Measurements from ENCODE around the gene TCTN1.

The TCTN1 gene

DNA sequence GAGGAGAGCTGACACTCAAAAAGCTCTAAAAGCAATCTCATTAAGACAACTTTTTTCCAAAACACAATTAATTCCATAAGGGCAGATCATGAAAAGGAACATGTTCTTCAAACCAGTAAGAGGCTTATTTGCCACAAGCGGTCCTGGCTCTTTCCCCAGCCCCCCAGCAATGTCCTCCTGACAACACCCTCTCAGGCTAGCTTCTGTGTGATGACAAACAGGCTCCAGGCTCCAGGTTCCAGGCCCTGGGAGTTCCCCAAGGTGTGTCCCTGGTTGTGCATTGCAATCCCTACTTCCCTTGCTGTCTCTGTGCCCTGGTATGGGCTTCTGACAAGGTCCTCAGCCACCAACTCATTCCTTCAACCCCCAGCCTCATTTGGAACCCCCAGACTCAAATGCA is 66.1 kb downstream of the TCTN1 start:
- no peak for DNase-seq (ENCODE audit: low read depth)

DNA sequence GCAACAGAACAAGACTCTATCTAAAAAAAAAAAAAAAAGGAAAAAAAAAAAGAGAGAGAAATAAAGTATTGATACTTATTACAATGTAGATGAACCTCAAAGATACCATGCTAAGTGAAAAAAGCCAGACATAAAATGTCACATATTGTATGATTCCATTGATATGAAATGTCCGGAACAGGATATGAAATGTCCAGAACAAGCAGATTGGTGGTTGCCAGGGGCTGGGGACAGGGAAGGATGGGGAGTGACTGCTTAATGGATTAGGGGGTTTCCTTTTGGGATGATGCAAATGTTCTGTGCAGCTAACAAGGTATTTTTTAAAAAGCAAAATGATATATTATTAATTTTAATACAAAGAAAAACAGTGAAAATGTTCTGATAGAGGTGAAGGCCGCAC is 70.0 kb downstream of the TCTN1 start:
- DNase-seq (ENCODE audit: low read depth): no peak

DNA sequence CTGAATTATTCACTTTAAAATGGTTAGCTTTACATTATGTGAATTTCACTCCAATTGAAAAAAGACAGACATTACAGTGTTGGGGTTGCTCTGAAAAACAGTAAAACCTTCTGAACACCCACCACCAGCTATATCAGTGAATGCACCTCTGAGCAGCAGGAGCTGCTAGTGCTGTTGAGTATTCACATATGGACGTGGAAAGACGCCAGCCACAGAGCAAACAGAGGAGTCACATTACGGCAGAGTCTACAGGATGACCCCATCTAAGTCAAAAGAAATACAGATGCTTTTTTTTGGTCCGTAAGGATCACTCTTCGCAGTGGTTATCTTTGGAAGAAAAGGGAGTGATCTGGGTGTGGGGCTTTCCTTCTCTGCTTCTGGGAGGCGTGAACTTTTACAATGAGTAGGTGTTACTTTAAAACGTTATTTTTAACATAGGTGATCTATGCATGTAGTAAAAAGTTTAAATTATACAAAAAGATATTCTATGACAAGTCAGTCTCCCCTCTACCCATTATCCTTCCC is 70.4 kb downstream of the TCTN1 start:
- no peak for DNase-seq (ENCODE audit: low read depth)

DNA sequence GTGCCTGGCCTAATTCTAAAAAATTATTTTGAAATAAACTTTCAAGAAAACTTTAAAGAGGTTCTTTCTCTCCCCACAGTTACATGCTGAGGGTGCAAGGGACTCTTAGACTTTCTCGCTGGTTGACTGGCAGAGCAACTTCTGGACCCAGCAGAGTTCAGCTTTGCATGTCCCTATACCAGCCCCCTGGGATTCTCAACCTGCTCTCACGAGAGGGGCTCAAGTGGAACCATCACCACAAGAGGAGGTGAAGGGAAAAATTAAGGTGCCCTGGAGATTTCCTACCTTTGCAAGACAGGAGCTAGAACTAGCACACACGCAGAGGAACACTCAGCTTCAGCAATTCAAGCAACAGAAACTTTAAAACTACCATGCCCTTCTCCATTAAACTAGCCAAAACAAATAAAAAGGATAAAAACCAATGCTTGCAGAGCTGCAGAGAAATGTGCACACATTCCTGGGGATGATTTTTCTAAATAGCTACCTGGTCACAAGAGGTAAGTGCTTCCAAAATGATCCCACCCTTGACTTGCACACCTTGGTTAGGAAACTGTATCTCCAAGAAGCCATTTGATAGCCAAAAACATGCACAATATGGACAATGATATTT is 72.5 kb downstream of the TCTN1 start:
- no peak for DNase-seq (ENCODE audit: low read depth)

DNA sequence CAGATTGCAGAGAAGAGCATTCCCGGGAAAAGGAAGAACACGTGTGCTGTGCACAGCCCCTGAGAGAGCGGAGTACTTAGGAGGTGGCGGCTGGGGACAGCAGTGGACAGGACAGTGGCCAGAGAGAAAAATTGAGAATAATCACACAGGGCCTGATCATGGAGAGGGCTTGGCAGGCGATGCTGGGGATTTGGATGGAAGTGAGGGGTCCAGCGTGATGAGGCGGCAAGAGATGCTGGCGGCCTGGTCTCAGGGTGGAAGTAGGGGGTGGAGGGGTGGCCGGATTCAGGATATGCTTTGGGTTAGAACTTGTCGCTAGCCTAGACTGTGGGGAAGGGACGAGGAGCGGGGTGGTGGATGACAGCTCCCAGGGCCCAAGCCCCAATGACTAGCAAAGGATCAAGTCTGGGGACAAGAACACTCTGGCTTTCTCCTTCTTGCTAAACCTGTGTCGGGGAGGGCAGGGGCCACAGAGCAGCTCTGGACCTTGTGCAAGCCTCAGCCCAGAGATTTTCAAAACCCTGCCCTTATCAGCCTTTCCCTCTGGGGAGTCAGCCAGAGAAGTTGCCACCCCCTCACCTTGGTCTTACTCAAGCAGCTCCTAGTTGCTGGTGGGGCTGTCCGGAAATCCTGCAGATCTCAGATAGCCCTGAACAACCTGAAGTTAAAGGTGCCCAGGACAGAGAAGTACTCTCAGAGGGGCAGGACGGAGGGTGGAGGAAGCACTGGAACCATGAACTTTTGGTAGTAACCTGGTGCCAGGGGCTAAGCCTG is 73.7 kb downstream of the TCTN1 start:
- no peak for DNase-seq (ENCODE audit: low read depth)

DNA sequence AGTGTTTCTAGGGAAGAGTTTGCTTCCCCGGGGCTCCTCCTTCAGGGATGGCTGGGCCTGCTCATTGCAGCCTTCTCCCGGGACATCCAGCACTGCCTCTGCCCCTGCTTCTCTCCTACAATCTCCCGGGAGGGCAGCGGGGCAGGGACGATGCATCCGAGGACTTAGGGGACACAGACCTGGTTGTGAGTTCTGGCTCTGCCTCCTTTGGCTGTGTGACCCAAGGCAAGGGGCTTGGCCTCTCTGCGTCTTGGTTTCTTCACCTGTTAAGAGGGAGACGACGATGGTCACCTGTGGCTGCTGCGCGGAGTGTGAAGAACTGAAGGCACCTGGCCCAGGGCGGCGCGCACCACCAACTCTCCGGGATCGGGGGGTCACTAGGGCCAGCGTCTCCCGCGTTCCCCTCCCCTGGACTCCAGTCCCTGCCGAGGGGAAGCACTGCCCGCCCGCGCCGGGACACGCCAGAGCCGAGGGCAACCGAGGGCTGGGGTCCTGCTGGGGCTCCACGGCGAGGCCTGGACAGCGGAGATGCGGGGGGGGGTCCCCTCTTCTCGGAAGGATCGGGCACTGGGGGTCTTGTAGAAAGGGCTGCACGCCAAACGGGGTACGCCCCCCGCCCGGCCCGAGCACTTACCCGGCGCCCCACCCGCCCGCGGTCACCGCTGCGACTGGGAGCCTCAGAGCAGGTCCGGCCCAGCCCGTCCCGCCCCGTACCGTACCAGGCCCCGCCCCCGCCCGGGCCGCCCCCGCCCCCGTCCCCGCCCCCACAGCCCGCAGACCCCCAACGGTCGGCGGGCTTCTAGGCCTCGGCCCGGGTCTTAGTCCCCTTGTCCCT is 74.7 kb downstream of the TCTN1 start, which contains the start of gene HVCN1:
TSS of gene HVCN1 (minus strand) at position 670 of the 835 bp plus-strand sequence. CDS start 5,870 bp downstream, outside the sequence.
- no peak for DNase-seq (ENCODE audit: low read depth)

DNA sequence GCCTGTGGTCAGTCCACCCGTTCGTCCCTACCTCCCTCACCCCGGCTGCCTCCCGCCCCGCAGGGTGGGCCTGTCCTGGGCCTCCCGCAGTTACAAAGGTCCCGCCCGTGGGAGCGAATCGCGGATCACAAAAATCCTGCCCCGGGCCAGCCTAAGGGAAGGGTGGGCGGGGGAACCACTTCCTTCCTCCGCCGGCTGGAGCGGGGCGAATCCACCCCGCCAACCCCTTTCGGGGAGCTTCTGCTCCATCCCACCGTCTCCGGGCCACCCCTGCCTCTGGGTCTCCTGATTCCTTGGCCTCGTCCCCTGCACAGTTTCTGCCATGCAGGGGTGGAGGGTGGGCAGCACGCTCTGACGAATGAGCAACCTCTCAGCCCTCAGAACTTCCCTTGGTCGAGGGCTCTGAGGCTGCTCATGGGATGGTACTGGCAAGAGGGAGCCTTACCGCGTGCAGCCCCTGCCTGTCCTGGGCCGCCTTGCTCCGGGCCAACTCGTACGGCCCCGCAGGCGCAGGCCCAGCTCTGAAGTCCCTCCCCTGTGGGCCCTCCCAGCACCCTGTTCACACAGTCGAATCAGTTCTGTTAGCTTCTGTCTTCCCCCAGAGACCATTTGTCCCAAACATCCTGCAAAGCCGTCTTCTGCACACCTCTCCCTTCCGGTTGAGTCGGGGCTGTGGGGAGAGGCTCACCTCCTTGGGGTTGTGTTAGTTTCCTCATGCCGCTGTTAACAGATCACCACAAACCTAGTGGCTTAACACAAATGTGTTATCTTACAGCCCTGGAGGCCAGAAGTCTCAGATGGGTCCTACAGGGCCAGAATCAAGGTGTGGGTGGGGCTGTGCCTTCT is 75.6 kb downstream of the TCTN1 start:
- DNase-seq (ENCODE audit: low read depth): peak; percentile 27

DNA sequence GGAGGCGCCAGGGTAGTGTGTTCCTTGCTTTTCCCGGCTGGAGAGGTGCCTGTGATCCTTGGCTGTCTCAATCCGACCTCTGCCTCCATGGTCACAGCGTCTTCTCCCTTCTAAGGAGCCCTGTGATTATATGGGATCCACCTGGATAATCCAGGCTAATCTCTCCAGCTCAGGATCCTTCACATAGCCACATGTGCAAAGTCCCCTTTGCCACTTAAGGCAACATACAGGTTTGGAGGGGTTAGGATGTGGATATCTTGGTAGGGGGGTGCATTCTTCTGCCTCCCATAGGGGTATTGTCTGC is 76.2 kb downstream of the TCTN1 start:
- no peak for DNase-seq (ENCODE audit: low read depth)

DNA sequence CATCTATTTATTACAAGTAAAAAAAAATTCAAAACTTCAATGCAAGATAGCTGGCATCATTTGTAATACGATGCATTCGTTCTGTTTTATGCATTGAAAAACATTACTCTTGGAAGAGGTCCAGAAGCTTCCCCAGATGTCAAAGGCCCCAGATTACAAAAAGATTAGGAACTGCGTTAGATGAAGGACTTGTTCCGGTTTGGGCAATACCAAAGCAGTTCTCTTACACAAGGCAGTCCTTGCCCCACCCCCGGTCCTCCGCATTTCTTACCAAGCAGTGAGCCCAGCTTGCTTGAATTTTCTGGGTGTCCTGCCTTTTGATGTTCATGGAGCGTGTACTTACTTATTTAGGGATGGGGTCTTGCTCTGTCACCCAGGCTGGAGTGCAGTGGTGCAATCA is 79.8 kb downstream of the TCTN1 start:
- no peak for DNase-seq (ENCODE audit: low read depth)

DNA sequence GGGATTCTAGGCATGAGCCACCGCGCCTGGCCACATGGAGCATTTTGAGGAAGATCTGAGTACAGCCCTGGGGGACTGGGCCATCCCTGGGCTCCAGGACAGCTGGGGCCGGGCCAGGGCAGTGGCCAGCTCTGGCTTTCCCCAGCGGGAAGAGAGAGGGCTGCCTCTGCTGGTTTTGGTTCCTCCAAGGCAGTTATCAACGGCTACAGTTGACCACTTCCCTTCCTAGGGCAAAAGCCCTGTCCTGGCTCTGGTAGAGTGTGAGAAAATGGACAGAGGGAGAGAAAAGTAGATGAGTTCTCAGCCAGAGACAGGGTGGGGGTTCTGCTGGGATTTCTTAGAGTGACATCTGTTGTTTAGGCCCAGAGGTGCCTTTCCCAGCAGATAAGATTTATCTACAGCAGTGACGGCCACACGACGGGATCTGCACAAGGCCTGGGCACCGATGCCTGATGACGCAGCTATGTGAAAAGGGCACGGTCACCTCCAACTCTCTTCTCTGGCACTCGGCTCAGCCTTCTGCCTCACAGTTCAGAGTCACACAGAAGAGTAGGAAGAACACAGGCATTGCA is 80.5 kb downstream of the TCTN1 start:
- DNase-seq (ENCODE audit: low read depth): no peak

DNA sequence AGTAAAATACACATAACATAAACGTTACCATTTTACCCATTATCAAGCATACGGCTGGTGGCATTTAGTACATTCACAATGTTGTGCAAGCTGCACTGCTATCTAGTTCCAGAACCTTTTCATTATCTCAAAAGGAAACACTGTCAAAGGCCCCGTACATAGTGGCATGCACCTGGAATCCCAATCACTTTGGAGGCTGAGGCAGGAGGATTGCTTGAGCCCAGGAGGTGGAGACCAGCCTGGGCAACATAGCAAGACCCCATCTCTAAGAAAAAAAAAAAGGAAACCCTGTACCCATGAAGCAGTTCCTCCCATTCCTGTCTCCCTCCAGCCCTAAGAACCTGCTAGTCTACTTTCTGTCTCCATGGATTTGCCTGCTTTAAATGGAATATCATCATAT is 82.4 kb downstream of the TCTN1 start:
- DNase-seq (ENCODE audit: low read depth): no peak

DNA sequence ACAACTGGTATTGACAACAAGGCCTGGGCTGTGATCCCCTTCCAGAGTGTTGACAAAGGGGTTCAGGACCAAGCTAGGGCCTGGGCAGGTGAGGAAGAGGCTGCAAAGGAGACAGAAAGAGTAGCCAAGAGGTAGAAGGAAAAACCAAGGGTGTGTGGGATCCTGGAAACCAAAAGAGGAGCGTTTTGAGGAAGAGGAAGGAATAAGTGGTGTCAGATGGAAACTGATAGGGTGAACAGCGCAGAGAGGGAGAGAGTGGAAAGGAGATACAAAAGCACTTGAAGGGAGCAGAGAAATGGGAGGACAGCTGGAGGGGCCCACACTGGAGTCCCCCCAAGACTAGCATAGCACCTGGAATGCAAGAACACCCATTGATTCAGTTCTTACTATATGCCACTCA is 83.3 kb downstream of the TCTN1 start:
- DNase-seq (ENCODE audit: low read depth): no peak

DNA sequence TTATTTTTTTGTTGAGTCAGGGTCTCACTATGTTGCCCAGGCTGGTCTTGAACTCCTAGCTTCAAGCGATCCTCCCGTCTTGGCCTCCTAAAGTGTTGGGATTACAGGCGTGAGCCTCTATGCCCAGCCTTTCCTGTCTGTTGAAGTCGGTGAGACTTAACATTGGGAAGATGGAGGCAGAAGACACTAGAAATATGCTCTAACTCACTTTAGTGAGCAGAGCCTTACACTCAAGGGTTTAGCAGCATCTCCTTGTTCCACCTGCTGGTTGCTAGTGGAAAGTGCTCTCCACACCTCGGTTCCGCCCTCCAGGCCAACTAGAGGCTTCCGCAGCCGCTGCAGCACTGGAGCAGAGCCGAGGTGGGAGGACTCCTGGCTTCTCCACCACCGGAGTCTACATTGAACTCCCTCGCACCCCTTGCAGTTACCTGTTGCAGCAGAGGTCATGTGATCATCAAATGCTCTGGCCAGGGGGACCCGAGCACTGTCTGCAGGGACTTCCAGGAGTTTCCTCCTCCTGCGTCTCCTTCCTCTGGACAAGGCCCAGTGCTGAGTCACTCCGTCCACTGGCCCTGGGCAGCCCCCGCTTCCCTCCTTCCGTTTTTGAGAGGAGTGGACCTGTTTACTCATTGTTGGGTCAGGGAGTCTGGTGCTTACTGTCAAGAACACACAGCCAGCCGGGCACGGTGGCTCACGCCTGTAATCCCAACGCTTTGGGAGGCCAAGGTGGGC is 84.4 kb downstream of the TCTN1 start:
- DNase-seq (ENCODE audit: low read depth): peak; percentile 65

Measured in stimulated activated CD8-positive, alpha-beta memory T cell treated with anti-CD3 and anti-CD28 coated beads, Interleukin-4, amount 100 ng/mL, for 24 hours (primary cell).